GM12878 (cell line): Measurements from ENCODE around the gene SORCS2. TPM values are rescaled to one million over a fixed set of nuclear protein-coding genes. Genes with fewer than 3 reads are reported as not detected.

ENCODE experiments used
- ATAC-seq: fragments of 200-7000 bp; cut with Tn5 transposase; 3 replicates; pipeline ENCODE4 v1.9.1; 2020; ENCODE audit warnings: mild to moderate bottlenecking, moderate library complexity
- BruUV-seq: library from RNA; stranded (reverse); fragments of 400-500 nt; replicated peaks from 2 replicates; lab custom pipeline; 2021; lab: Mats Ljungman, UMichigan
- CTCF ChIA-PET: fragments of 300-600 bp; sonication (Branson Sonifier 250); formaldehyde crosslinking; extraction: SDS; loops from one replicate; lab custom pipeline; 2021; ENCODE audit warnings: inconsistent platforms; lab: Yijun Ruan, JAX
- POLR2A ChIA-PET: fragments of 350-600 bp; formaldehyde crosslinking; extraction: SDS; loops from one replicate; lab custom pipeline; 2021; ENCODE audit warnings: inconsistent platforms; lab: Charles Lee
- RAD21 ChIA-PET: fragments of 300-600 bp; sonication (Branson Sonifier 250); formaldehyde crosslinking; loops from one replicate; lab custom pipeline; 2023; ENCODE audit warnings: antibody characterized with exemption; ENCODE audit not compliant: unreplicated experiment; lab: Charles Lee
- SMC1A ChIA-PET: fragments of 300-600 bp; sonication (Branson Sonifier 250); formaldehyde crosslinking; loops from one replicate; lab custom pipeline; 2023; ENCODE audit not compliant: unreplicated experiment, uncharacterized antibody; lab: Charles Lee
- DNase-seq: peaks from one replicate; pipeline ENCODE4 v3.0.0-alpha.2; 2011; ENCODE audit warnings: low read depth, low spot score
- FAIRE-seq: peaks from 3 replicates; lab custom pipeline; 2011; peaks lifted over from hg19 to GRCh38; lab: Jason Lieb, UNC
- H2AFZ ChIP-seq: 2 replicates; pipeline ENCODE4 v1.6.0; 2011; ENCODE audit warnings: low read depth, low read length, control low read depth; ENCODE audit not compliant: control insufficient read depth
- H3K27ac ChIP-seq: 2 replicates; pipeline ENCODE4 v1.5.1; 2011; ENCODE audit warnings: control low read depth; ENCODE audit not compliant: control insufficient read depth, insufficient read depth
- H3K27me3 ChIP-seq, 2 experiments: replicated peaks in 1 of 2; 2 replicates each; pipeline versions ENCODE4 v1.6.0 to v1.6.1; 2011; ENCODE audit warnings: low read length in 1 of 2; ENCODE audit not compliant: control insufficient read depth in 2 of 2, insufficient read depth in 2 of 2
- H3K36me3 ChIP-seq, 2 experiments: 2 replicates each; pipeline ENCODE4 v1.5.1; 2011; ENCODE audit warnings: low read length in 1 of 2; ENCODE audit not compliant: control insufficient read depth in 2 of 2, insufficient read depth in 2 of 2
- H3K4me1 ChIP-seq: 2 replicates; pipeline ENCODE4 v1.6.1; 2011; ENCODE audit warnings: mild to moderate bottlenecking, low read length, moderate library complexity, mixed read lengths; ENCODE audit not compliant: control insufficient read depth, insufficient read depth
- H3K4me2 ChIP-seq: 2 replicates; pipeline ENCODE4 v1.6.0; 2011; ENCODE audit warnings: control low read depth; ENCODE audit not compliant: control insufficient read depth, insufficient read depth
- H3K4me3 ChIP-seq: fragments of 200-600 bp; sonication (generic); 2 replicates; pipeline ENCODE4 v1.5.1; 2016
- H3K79me2 ChIP-seq: 2 replicates; pipeline ENCODE4 v1.6.0; 2011; ENCODE audit warnings: low read length; ENCODE audit not compliant: control insufficient read depth, insufficient read depth
- H3K9ac ChIP-seq: 2 replicates; pipeline ENCODE4 v1.8.0; 2011; ENCODE audit warnings: low read length, control low read depth, mixed read lengths; ENCODE audit not compliant: control insufficient read depth, insufficient read depth
- H3K9me3 ChIP-seq: replicated peaks from 3 replicates; pipeline ENCODE4 v1.5.1; 2011; ENCODE audit warnings: mild to moderate bottlenecking, low read length; ENCODE audit not compliant: control insufficient read depth, insufficient read depth
- H4K20me1 ChIP-seq: 2 replicates; pipeline ENCODE4 v1.6.0; 2011; ENCODE audit not compliant: control insufficient read depth, insufficient read depth
- ASH2L ChIP-seq: fragments of 300-600, 200-600 bp; sonication (generic); IDR thresholded peaks from 2 replicates; pipeline ENCODE4 v1.6.1; 2017; ENCODE audit warnings: low read depth, mild to moderate bottlenecking, borderline replicate concordance
- BACH1 ChIP-seq: fragments of 450-650 bp; IDR thresholded peaks from 2 replicates; pipeline ENCODE4 v1.6.1; 2017; ENCODE audit warnings: mild to moderate bottlenecking, borderline replicate concordance
- BCLAF1 ChIP-seq: fragments of 450-650 bp; IDR thresholded peaks from 2 replicates; pipeline ENCODE4 v1.6.1; 2017; ENCODE audit warnings: antibody characterized with exemption, mild to moderate bottlenecking, moderate library complexity
- CEBPB ChIP-seq, 2 experiments: fragments of 150-350 bp in 1 of 2; IDR thresholded peaks; 2 replicates each; pipeline ENCODE4 v1.6.1; 2012 to 2014; ENCODE audit warnings: low read depth in 2 of 2, low read length in 2 of 2, borderline replicate concordance in 1 of 2, inconsistent platforms in 1 of 2
- IKZF1 ChIP-seq: fragments of 450-650 bp; conservative IDR thresholded peaks from 2 replicates; pipeline ENCODE4 v1.6.1; 2017; ENCODE audit warnings: antibody characterized with exemption, mild to moderate bottlenecking
- POLR2AphosphoS2 ChIP-seq: IDR thresholded peaks from 2 replicates; pipeline ENCODE4 v1.6.1; 2011; ENCODE audit warnings: low read depth, mild to moderate bottlenecking, low read length, improper control_type of control experiment, moderate library complexity
- RCOR1 ChIP-seq: conservative IDR thresholded peaks from 2 replicates; pipeline ENCODE4 v1.6.1; 2012; ENCODE audit warnings: low read depth, low read length, improper control_type of control experiment
- RFX5 ChIP-seq: IDR thresholded peaks from 2 replicates; pipeline ENCODE4 v1.6.1; 2011; ENCODE audit warnings: low read depth, low read length, improper control_type of control experiment
- SMAD5 ChIP-seq: IDR thresholded peaks from 2 replicates; pipeline ENCODE4 v1.6.1; 2016; ENCODE audit warnings: antibody characterized with exemption, low read depth
- TCF3 ChIP-seq: IDR thresholded peaks from 2 replicates; pipeline ENCODE4 v1.6.1; 2012; ENCODE audit warnings: low read depth, mild to moderate bottlenecking, low read length, borderline replicate concordance; ENCODE audit not compliant: insufficient read depth
- ZBTB11 ChIP-seq: fragments of 450-650 bp; formaldehyde crosslinking; IDR thresholded peaks from 2 replicates; pipeline ENCODE4 v1.5.0; 2022; ENCODE audit warnings: mild to moderate bottlenecking, missing genetic modification characterization
- ZNF687 ChIP-seq: fragments of 450-650 bp; IDR thresholded peaks from 2 replicates; pipeline ENCODE4 v1.6.1; 2017; ENCODE audit warnings: mild to moderate bottlenecking, moderate library complexity
- WGBS: methylation state at CpG from one replicate; pipeline ENCODE4 v1.1.6; 2016; ENCODE audit warnings: low lambda C conversion rate; ENCODE audit not compliant: insufficient replicate concordance, insufficient coverage; ENCODE audit errors: missing lambda C conversion rate; 5-methylcytosine and 5-hydroxymethylcytosine counted together
- in situ Hi-C: fragments of 300-500 bp; cut with MboI; formaldehyde crosslinking; loops from 9 replicates; pipeline ENCODE4 v1.14.3; 2018; ENCODE audit warnings: mixed read lengths
- intact Hi-C: fragments of 100-400 bp; cut with micrococcal nuclease; formaldehyde crosslinking; loops from one replicate; pipeline ENCODE4 v1.14.2; 2022; ENCODE audit not compliant: unreplicated experiment
- polyA plus RNA-seq, 11 experiments: library from polyadenylated mRNA; depleted of rRNA in 4 of 11; unstranded in 6 of 11; stranded (reverse) in 5 of 11; fragments of >200 nt; fragmentation: Nextera tagmentation in 4 of 11; fragmentation: Illumina TruSeq in 1 of 11; extraction: Ambion mirVana in 4 of 11; extraction: Trizol in 1 of 11; gene quantifications; 1 replicate in 1 of 11; 2 replicates in 10 of 11; pipeline versions ENCODE4 v1.2.1 to v1.2.3, GENCODE V29; 2011 to 2016; ENCODE audit warnings: inconsistent platforms in 2 of 11, missing spikeins in 2 of 11, low read depth in 1 of 11
- total RNA-seq, 4 experiments: library from RNA; depleted of rRNA in 3 of 4; stranded (reverse); fragments of >200 nt in 3 of 4; fragmentation: Illumina TruSeq in 1 of 4; extraction: Trizol in 1 of 4; gene quantifications; 2 replicates each; pipeline versions ENCODE4 v1.2.1 to v1.2.3, GENCODE V29; 2013 to 2021

The SORCS2 gene
- total and polyA plus RNA-seq, 10 of the 15 experiments (the other 5 are each of a cell fraction or from before 2014, with no cell fraction given), result 0.01 to 0.15 (median 0.05) TPM; not detected in 5

- 66% methylated on average over 24 of the region's 24 CpGs for WGBS
- BruUV-seq, result no TSS peak
- ATAC-seq (no peak), FAIRE-seq (no peak), DNase-seq (no peak)
- no peak overlapping the region for H2AFZ ChIP-seq
- no peak overlapping the region for H3K27ac ChIP-seq
- in situ Hi-C loops, result loop anchor here (10.0 kb wide), 1 partner anchor 1584 kb away; no protein-coding TSS in a partner anchor
- no peaks in the 10 kb centered on the region for H3K79me2 ChIP-seq
- SMC1A ChIA-PET, result no interaction called here
- H3K4me2 ChIP-seq, result no peak overlapping the region
- H3K27me3 ChIP-seq, result no peaks in the 10 kb centered on the region; a peak in 2 of 4 replicates
- RAD21 ChIA-PET, result interaction anchor here (1.3 kb wide), 1 partner anchor 23 kb away, joined by 4 read pairs; no protein-coding TSS in a partner anchor
- H3K9me3 ChIP-seq, result no peaks in the 10 kb centered on the region
- H3K4me1 ChIP-seq, result peaks cover 13% of the 10 kb centered on the region
- no peaks in the 10 kb centered on the region for H3K36me3 ChIP-seq
- intact Hi-C loops, result no loop called here
- CTCF ChIA-PET, result interaction anchor here (1.3 to 1.5 kb wide), 2 partner anchors 21 to 23 kb away, joined by 4 to 6 read pairs; no protein-coding TSS in a partner anchor
- H3K9ac ChIP-seq, result no peak overlapping the region
- H3K4me3 ChIP-seq, result no peak overlapping the region
- no peaks in the 10 kb centered on the region for H4K20me1 ChIP-seq
- POLR2A ChIA-PET, result no interaction called here
- TF ChIP-seq IKZF1, result no peak
- TF ChIP-seq TCF3, result no peak
- no peak for TF ChIP-seq BACH1
- TF ChIP-seq BCLAF1, result no peak
- TF ChIP-seq SMAD5, result no peak
- no peak for TF ChIP-seq RFX5
- TF ChIP-seq RCOR1, result no peak
- no peak for TF ChIP-seq ZBTB11 (CRISPR knock-in tag)
- no peak for TF ChIP-seq POLR2AphosphoS2
- no peak for TF ChIP-seq ASH2L
- TF ChIP-seq ZNF687, result no peak
- TF ChIP-seq CEBPB (IDR thresholded peaks at IDR 0.05; ENCODE audit: borderline replicate concordance in 1 of 2, low read depth in 2 of 2, low read length in 2 of 2), result no peak
Observed at GRCh38 chr4:7778510-7779431, 586.4 kb downstream of the SORCS2 start.
